HepG2 (cell line): ENCODE results near the gene GIMD1. TPM values are rescaled to one million over a fixed set of nuclear protein-coding genes. Genes with fewer than 3 reads are reported as not detected.

Experiments
- PAX8 ChIP-seq: sonication (generic); formaldehyde crosslinking; IDR thresholded peaks from 2 replicates; pipeline ENCODE4 v1.8.0; 2022; ENCODE audit warnings: mild to moderate bottlenecking, missing genetic modification reagents, borderline replicate concordance
- SIN3A ChIP-seq: IDR thresholded peaks from 2 replicates; pipeline ENCODE4 v1.6.1; 2011; ENCODE audit warnings: low read depth, mild to moderate bottlenecking, control low read depth, low read length, borderline replicate concordance
- TARDBP ChIP-seq: sonication (generic); formaldehyde crosslinking; IDR thresholded peaks from 2 replicates; pipeline ENCODE4 v1.8.0; 2022; ENCODE audit warnings: mild to moderate bottlenecking, missing genetic modification reagents
- TEAD2 ChIP-seq: sonication (generic); formaldehyde crosslinking; IDR thresholded peaks from 2 replicates; pipeline ENCODE4 v1.9.0; 2021; ENCODE audit warnings: missing genetic modification reagents
- ZNF143 ChIP-seq: sonication (generic); formaldehyde crosslinking; IDR thresholded peaks from 2 replicates; pipeline ENCODE4 v1.4.0; 2020; ENCODE audit warnings: missing genetic modification reagents
- ZNF563 ChIP-seq: sonication (generic); formaldehyde crosslinking; IDR thresholded peaks from 2 replicates; pipeline ENCODE4 v1.8.0; 2022; ENCODE audit warnings: mild to moderate bottlenecking, moderate library complexity, missing genetic modification reagents
- ZNF670 ChIP-seq: sonication (generic); formaldehyde crosslinking; IDR thresholded peaks from 2 replicates; pipeline ENCODE4 v1.8.0; 2022; ENCODE audit warnings: mild to moderate bottlenecking, missing genetic modification reagents, borderline replicate concordance
- ZNF850 ChIP-seq: sonication (generic); formaldehyde crosslinking; conservative IDR thresholded peaks from 2 replicates; pipeline ENCODE4 v1.9.0; 2021; ENCODE audit warnings: mild to moderate bottlenecking, missing genetic modification reagents
- polyA plus RNA-seq, 8 experiments: library from polyadenylated mRNA; depleted of rRNA in 3 of 8; stranded (reverse) in 7 of 8; unstranded in 1 of 8; fragments of >200 nt; fragmentation: Illumina TruSeq in 4 of 8; extraction: Trizol in 4 of 8; gene quantifications; 2 replicates each; pipeline versions ENCODE4 v1.2.1 to v1.2.3, GENCODE V29; 2011 to 2016; ENCODE audit warnings: low read depth in 4 of 8, missing spikeins in 1 of 8, mixed read lengths in 1 of 8; ENCODE audit not compliant: insufficient read depth in 1 of 8
- total RNA-seq, 5 experiments: library from RNA; depleted of rRNA; stranded (reverse); fragments of >200 nt; fragmentation: Illumina TruSeq; extraction: Trizol; gene quantifications; 2 replicates each; pipeline ENCODE4 v1.2.3, GENCODE V29; 2016; ENCODE audit warnings: low read depth in 1 of 5
- TF ChIP-seq, protein P1 (sequence below): sonication (generic); formaldehyde crosslinking; IDR thresholded peaks from one replicate; pipeline ENCODE4 v1.5.1; 2020; ENCODE audit warnings: mild to moderate bottlenecking, missing genetic modification reagents; ENCODE audit errors: not compliant biosample characterization
- TF ChIP-seq, protein P2 (sequence below): sonication (generic); formaldehyde crosslinking; IDR thresholded peaks from 2 replicates; pipeline ENCODE4 v1.4.0; 2020; ENCODE audit warnings: mild to moderate bottlenecking, missing genetic modification reagents
- TF ChIP-seq, protein P3 (sequence below), 2 experiments: fragments of 450-650 bp in 1 of 2; sonication (generic) in 1 of 2; formaldehyde crosslinking in 1 of 2; IDR thresholded peaks; 2 replicates each; pipeline versions ENCODE4 v1.6.1 to v1.8.0; 2016 to 2022; ENCODE audit warnings: antibody characterized with exemption in 1 of 2, mild to moderate bottlenecking in 1 of 2, missing genetic modification reagents in 1 of 2

GIMD1 gene
- total and polyA plus RNA-seq, 2 of the 13 experiments (the other 11 are each of a cell fraction or from before 2014, with no cell fraction given): not detected

DNA sequence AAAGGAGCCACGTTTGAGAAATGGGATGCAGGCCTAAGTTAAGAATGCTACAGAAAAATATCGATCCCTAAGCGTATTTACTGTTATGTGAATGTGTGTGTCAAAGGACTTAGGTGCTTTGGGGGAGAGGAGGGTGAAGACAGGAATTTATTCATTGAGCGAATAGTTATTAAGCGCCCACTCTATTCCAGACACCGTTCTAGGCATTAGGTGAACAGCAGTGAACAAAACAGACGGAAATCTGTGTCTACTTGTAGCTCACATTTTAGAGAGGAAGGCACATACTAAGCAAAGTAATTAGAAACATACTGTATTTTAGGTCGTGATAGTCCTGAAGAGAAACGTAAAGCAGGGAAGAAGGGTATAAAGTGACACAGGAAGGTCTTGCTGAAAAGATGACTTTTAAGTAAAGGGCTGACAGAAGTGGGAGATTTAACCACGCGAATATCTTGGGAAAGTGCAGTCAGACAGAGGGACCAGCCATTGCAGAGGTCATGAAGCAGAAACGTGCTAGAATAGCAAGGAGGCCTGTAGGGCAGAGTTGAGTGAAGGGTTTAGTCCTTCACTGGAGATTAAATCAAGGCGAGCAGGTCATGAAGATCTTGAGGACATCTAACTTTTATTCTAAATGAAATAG lies 51.7 kb downstream of the GIMD1 start (continued):
- TF ChIP-seq, protein P1, sequence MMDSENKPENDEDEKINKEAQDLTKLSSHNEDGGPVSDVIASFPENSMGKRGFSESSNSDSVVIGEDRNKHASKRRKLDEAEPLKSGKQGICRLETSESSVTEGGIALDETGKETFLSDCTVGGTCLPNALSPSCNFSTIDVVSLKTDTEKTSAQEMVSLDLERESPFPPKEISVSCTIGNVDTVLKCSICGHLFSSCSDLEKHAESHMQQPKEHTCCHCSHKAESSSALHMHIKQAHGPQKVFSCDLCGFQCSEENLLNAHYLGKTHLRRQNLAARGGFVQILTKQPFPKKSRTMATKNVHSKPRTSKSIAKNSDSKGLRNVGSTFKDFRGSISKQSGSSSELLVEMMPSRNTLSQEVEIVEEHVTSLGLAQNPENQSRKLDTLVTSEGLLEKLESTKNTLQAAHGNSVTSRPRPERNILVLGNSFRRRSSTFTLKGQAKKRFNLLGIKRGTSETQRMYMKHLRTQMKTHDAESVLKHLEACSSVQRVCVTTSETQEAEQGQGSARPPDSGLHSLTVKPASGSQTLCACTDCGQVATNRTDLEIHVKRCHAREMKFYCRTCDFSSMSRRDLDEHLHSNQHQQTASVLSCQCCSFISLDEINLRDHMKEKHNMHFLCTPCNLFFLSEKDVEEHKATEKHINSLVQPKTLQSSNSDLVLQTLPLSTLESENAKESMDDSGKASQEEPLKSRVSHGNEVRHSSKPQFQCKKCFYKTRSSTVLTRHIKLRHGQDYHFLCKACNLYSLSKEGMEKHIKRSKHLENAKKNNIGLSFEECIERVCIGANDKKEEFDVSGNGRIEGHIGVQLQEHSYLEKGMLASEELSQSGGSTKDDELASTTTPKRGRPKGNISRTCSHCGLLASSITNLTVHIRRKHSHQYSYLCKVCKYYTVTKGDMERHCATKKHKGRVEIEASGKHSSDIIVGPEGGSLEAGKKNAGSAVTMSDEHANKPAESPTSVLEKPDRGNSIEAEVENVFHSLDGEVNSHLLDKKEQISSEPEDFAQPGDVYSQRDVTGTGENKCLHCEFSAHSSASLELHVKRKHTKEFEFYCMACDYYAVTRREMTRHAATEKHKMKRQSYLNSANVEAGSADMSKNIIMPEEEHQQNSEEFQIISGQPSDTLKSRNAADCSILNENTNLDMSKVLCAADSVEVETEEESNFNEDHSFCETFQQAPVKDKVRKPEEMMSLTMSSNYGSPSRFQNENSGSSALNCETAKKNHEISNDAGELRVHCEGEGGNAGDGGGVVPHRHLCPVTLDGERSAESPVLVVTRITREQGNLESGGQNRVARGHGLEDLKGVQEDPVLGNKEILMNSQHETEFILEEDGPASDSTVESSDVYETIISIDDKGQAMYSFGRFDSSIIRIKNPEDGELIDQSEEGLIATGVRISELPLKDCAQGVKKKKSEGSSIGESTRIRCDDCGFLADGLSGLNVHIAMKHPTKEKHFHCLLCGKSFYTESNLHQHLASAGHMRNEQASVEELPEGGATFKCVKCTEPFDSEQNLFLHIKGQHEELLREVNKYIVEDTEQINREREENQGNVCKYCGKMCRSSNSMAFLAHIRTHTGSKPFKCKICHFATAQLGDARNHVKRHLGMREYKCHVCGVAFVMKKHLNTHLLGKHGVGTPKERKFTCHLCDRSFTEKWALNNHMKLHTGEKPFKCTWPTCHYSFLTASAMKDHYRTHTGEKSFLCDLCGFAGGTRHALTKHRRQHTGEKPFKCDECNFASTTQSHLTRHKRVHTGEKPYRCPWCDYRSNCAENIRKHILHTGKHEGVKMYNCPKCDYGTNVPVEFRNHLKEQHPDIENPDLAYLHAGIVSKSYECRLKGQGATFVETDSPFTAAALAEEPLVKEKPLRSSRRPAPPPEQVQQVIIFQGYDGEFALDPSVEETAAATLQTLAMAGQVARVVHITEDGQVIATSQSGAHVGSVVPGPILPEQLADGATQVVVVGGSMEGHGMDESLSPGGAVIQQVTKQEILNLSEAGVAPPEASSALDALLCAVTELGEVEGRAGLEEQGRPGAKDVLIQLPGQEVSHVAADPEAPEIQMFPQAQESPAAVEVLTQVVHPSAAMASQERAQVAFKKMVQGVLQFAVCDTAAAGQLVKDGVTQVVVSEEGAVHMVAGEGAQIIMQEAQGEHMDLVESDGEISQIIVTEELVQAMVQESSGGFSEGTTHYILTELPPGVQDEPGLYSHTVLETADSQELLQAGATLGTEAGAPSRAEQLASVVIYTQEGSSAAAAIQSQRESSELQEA (CRISPR knock-in tag): no peak
- TF ChIP-seq, protein P2, sequence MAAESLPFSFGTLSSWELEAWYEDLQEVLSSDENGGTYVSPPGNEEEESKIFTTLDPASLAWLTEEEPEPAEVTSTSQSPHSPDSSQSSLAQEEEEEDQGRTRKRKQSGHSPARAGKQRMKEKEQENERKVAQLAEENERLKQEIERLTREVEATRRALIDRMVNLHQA: no peak
- TF ChIP-seq TEAD2 (CRISPR knock-in tag) (no peak), ZNF143 (CRISPR knock-in tag) (0 out of 2 replicates have a peak, but pooled peaks have one; percentile 8), PAX8 (CRISPR knock-in tag) (no peak), TARDBP (no peak), ZNF850 (CRISPR knock-in tag) (no peak), ZNF670 (CRISPR knock-in tag) (no peak), ZNF563 (CRISPR knock-in tag) (no peak), SIN3A (no peak)
- TF ChIP-seq, protein P3, sequence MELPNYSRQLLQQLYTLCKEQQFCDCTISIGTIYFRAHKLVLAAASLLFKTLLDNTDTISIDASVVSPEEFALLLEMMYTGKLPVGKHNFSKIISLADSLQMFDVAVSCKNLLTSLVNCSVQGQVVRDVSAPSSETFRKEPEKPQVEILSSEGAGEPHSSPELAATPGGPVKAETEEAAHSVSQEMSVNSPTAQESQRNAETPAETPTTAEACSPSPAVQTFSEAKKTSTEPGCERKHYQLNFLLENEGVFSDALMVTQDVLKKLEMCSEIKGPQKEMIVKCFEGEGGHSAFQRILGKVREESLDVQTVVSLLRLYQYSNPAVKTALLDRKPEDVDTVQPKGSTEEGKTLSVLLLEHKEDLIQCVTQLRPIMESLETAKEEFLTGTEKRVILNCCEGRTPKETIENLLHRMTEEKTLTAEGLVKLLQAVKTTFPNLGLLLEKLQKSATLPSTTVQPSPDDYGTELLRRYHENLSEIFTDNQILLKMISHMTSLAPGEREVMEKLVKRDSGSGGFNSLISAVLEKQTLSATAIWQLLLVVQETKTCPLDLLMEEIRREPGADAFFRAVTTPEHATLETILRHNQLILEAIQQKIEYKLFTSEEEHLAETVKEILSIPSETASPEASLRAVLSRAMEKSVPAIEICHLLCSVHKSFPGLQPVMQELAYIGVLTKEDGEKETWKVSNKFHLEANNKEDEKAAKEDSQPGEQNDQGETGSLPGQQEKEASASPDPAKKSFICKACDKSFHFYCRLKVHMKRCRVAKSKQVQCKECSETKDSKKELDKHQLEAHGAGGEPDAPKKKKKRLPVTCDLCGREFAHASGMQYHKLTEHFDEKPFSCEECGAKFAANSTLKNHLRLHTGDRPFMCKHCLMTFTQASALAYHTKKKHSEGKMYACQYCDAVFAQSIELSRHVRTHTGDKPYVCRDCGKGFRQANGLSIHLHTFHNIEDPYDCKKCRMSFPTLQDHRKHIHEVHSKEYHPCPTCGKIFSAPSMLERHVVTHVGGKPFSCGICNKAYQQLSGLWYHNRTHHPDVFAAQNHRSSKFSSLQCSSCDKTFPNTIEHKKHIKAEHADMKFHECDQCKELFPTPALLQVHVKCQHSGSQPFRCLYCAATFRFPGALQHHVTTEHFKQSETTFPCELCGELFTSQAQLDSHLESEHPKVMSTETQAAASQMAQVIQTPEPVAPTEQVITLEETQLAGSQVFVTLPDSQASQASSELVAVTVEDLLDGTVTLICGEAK (IDR thresholded peaks at IDR 0.05): no peak
- TF ChIP-seq, protein P3 (CRISPR knock-in tag; IDR thresholded peaks at IDR 0.05): no peak
